Occipital lobe (tissue), 2 donors: ENCODE measurements around the gene CYP39A1. TPM values are rescaled to one million over a fixed set of nuclear protein-coding genes. Genes with fewer than 3 reads are reported as not detected.
"Not testable (repeated sequence)": the region's sequence is repeated elsewhere in the genome, so short reads cannot be mapped to it uniquely, and the experiment has no call there.

Experiments
- DNase-seq: peaks from one replicate; lab custom pipeline; 2025; lab: John Stamatoyannopoulos, UW
- total RNA-seq: library from RNA; depleted of rRNA; stranded (reverse); fragments of >200 nt; gene quantifications from one replicate; pipeline ENCODE4 v1.2.3, GENCODE V29; 2014

The CYP39A1 gene
- total RNA-seq, 1 donor from 2014 or later: 2.3 TPM

- DNase-seq: no peak
Observed at GRCh38 chr6:46651006-46651405, 1.6 kb downstream of the CYP39A1 start.

- no peak for DNase-seq
Observed at GRCh38 chr6:46648869-46649492, 3.6 kb downstream of the CYP39A1 start.

- DNase-seq: not testable (repeated sequence)
Observed at GRCh38 chr6:46648108-46648507, 4.5 kb downstream of the CYP39A1 start.

GRCh38 chr6:46645265-46645664 is 7.4 kb downstream of the CYP39A1 start:
- DNase-seq: no peak

- DNase-seq: no peak
Observed at GRCh38 chr6:46642928-46643751, 9.5 kb downstream of the CYP39A1 start.

- no peak for DNase-seq
Observed at GRCh38 chr6:46638650-46639049, 14.0 kb downstream of the CYP39A1 start.

- no peak for DNase-seq
Observed at GRCh38 chr6:46637933-46638332, 14.7 kb downstream of the CYP39A1 start.

GRCh38 chr6:46637145-46637544 is 15.5 kb downstream of the CYP39A1 start:
- no peak for DNase-seq

GRCh38 chr6:46635462-46635861 is 17.2 kb downstream of the CYP39A1 start:
- DNase-seq: no peak

- no peak for DNase-seq
Observed at GRCh38 chr6:46632053-46632452, 20.6 kb downstream of the CYP39A1 start.

GRCh38 chr6:46629691-46630090 is 22.9 kb downstream of the CYP39A1 start:
- DNase-seq: no peak

GRCh38 chr6:46628976-46629375 is 23.6 kb downstream of the CYP39A1 start:
- no peak for DNase-seq

GRCh38 chr6:46628498-46628897 is 24.1 kb downstream of the CYP39A1 start:
- DNase-seq: no peak

GRCh38 chr6:46626976-46627375 is 25.6 kb downstream of the CYP39A1 start:
- DNase-seq: no peak

- DNase-seq: no peak
Observed at GRCh38 chr6:46626228-46626909, 26.2 kb downstream of the CYP39A1 start.

GRCh38 chr6:46618726-46619125 is 33.9 kb downstream of the CYP39A1 start:
- DNase-seq: no peak

- DNase-seq: no peak
Observed at GRCh38 chr6:46612645-46613044, 40.0 kb downstream of the CYP39A1 start.

GRCh38 chr6:46610862-46611553 is 41.6 kb downstream of the CYP39A1 start:
- DNase-seq: no peak

GRCh38 chr6:46606338-46606737 is 46.3 kb downstream of the CYP39A1 start:
- no peak for DNase-seq

GRCh38 chr6:46605091-46605797 is 47.4 kb downstream of the CYP39A1 start:
- DNase-seq: no peak

- no peak for DNase-seq
Observed at GRCh38 chr6:46598215-46598614, 54.4 kb downstream of the CYP39A1 start.
